GM12878 (cell line): ENCODE data around the gene S100A4. TPM values are rescaled to one million over a fixed set of nuclear protein-coding genes. Genes with fewer than 3 reads are reported as not detected.

Experiments
- ATF2 ChIP-seq: IDR thresholded peaks from 2 replicates; pipeline ENCODE4 v1.6.1; 2012; ENCODE audit warnings: low read length, inconsistent platforms
- DPF2 ChIP-seq: fragments of 450-650 bp; IDR thresholded peaks from 2 replicates; pipeline ENCODE4 v1.6.1; 2017; ENCODE audit warnings: mild to moderate bottlenecking
- ESRRA ChIP-seq: IDR thresholded peaks from 2 replicates; pipeline ENCODE4 v1.6.1; 2012; ENCODE audit warnings: mild to moderate bottlenecking, low read length, improper control_type of control experiment
- FOS ChIP-seq: IDR thresholded peaks from 3 replicates; pipeline ENCODE4 v1.6.1; 2011; ENCODE audit warnings: borderline replicate concordance; ENCODE audit not compliant: insufficient read length; ENCODE audit errors: extremely low read depth
- GABPA ChIP-seq: IDR thresholded peaks from 2 replicates; pipeline ENCODE4 v1.6.1; 2014; ENCODE audit warnings: antibody characterized with exemption, low read depth, mild to moderate bottlenecking, inconsistent platforms
- IRF4 ChIP-seq: IDR thresholded peaks from 2 replicates; pipeline ENCODE4 v1.6.1; 2011; ENCODE audit warnings: low read depth, low read length
- KDM1A ChIP-seq: fragments of 200-600 bp; sonication (generic); IDR thresholded peaks from 2 replicates; pipeline ENCODE4 v1.6.1; 2016; ENCODE audit warnings: borderline replicate concordance
- LARP7 ChIP-seq: fragments of 450-650 bp; IDR thresholded peaks from 2 replicates; pipeline ENCODE4 v1.6.1; 2017; ENCODE audit warnings: mild to moderate bottlenecking
- NR2F1 ChIP-seq: fragments of 450-650 bp; conservative IDR thresholded peaks from 2 replicates; pipeline ENCODE4 v1.6.1; 2017; ENCODE audit warnings: mild to moderate bottlenecking
- POLR2AphosphoS2 ChIP-seq: IDR thresholded peaks from 2 replicates; pipeline ENCODE4 v1.6.1; 2011; ENCODE audit warnings: low read depth, mild to moderate bottlenecking, low read length, improper control_type of control experiment, moderate library complexity
- RAD21 ChIP-seq: IDR thresholded peaks from 2 replicates; pipeline ENCODE4 v1.6.1; 2011; ENCODE audit warnings: mild to moderate bottlenecking, low read depth, low read length, moderate library complexity; ENCODE audit not compliant: insufficient read depth
- RELB ChIP-seq: fragments of 450-650 bp; IDR thresholded peaks from 2 replicates; pipeline ENCODE4 v1.6.1; 2017; ENCODE audit warnings: low read depth, mild to moderate bottlenecking, moderate library complexity
- SMAD1 ChIP-seq: fragments of 450-650 bp; IDR thresholded peaks from 2 replicates; pipeline ENCODE4 v1.6.1; 2018; ENCODE audit warnings: mild to moderate bottlenecking, low read depth; ENCODE audit not compliant: partially characterized antibody
- SMC3 ChIP-seq: IDR thresholded peaks from 2 replicates; pipeline ENCODE4 v1.6.1; 2011; ENCODE audit warnings: low read length, improper control_type of control experiment, borderline replicate concordance
- SPI1 ChIP-seq: IDR thresholded peaks from 2 replicates; pipeline ENCODE4 v1.6.1; 2011; ENCODE audit warnings: low read depth, mild to moderate bottlenecking, low read length, moderate library complexity, borderline replicate concordance; ENCODE audit not compliant: insufficient read depth
- SREBF2 ChIP-seq: IDR thresholded peaks from 2 replicates; pipeline ENCODE4 v1.6.1; 2012; ENCODE audit warnings: mild to moderate bottlenecking, low read length
- USF2 ChIP-seq: IDR thresholded peaks from 2 replicates; pipeline ENCODE4 v1.6.1; 2011; ENCODE audit warnings: low read depth, low read length, improper control_type of control experiment, borderline replicate concordance
- ZBTB4 ChIP-seq: fragments of 450-650 bp; formaldehyde crosslinking; IDR thresholded peaks from 2 replicates; pipeline ENCODE4 v1.4.0; 2022; ENCODE audit warnings: mild to moderate bottlenecking, moderate library complexity
- ZBTB40 ChIP-seq: fragments of 450-650 bp; IDR thresholded peaks from 2 replicates; pipeline ENCODE4 v1.6.1; 2016; ENCODE audit warnings: mild to moderate bottlenecking, moderate library complexity, borderline replicate concordance
- ZSCAN29 ChIP-seq: fragments of 450-650 bp; IDR thresholded peaks from 2 replicates; pipeline ENCODE4 v1.6.1; 2017; ENCODE audit warnings: mild to moderate bottlenecking, moderate library complexity
- polyA plus RNA-seq, 11 experiments: library from polyadenylated mRNA; depleted of rRNA in 4 of 11; unstranded in 6 of 11; stranded (reverse) in 5 of 11; fragments of >200 nt; fragmentation: Nextera tagmentation in 4 of 11; fragmentation: Illumina TruSeq in 1 of 11; extraction: Ambion mirVana in 4 of 11; extraction: Trizol in 1 of 11; gene quantifications; 1 replicate in 1 of 11; 2 replicates in 10 of 11; pipeline versions ENCODE4 v1.2.1 to v1.2.3, GENCODE V29; 2011 to 2016; ENCODE audit warnings: inconsistent platforms in 2 of 11, missing spikeins in 2 of 11, low read depth in 1 of 11
- total RNA-seq, 4 experiments: library from RNA; depleted of rRNA in 3 of 4; stranded (reverse); fragments of >200 nt in 3 of 4; fragmentation: Illumina TruSeq in 1 of 4; extraction: Trizol in 1 of 4; gene quantifications; 2 replicates each; pipeline versions ENCODE4 v1.2.1 to v1.2.3, GENCODE V29; 2013 to 2021

Gene S100A4
- total and polyA plus RNA-seq, 10 of the 15 experiments (the other 5 are each of a cell fraction or from before 2014, with no cell fraction given) = 4.3 to 104 (median 27.3) TPM

GRCh38 chr1:153494976-153495535, 50.5 kb downstream of the S100A4 start (continued):
- no peak for TF ChIP-seq SMAD1
- no peak for TF ChIP-seq ZBTB4 (CRISPR knock-in tag)
- TF ChIP-seq ESRRA = no peak
- no peak for TF ChIP-seq GABPA
- peak; percentile 87 for TF ChIP-seq RAD21
- TF ChIP-seq DPF2 = peak; percentile 34; the same call in 1 of the 2 replicates
- no peak for TF ChIP-seq LARP7
- TF ChIP-seq FOS = no peak
- no peak for TF ChIP-seq SPI1
- TF ChIP-seq ZSCAN29 = no peak
- no peak for TF ChIP-seq KDM1A
- TF ChIP-seq RELB = no peak
- no peak for TF ChIP-seq SREBF2
- no peak for TF ChIP-seq IRF4
- peak; percentile 56; the same call in 1 of the 2 replicates for TF ChIP-seq NR2F1
- TF ChIP-seq USF2 = no peak
- TF ChIP-seq SMC3 = peak; percentile 83
- TF ChIP-seq ATF2 = no peak
- no peak for TF ChIP-seq ZBTB40
- no peak for TF ChIP-seq POLR2AphosphoS2
